OCI-LY1 (cell line): Measurements from ENCODE around the gene ZNF814.
"Not testable (repeated sequence)": the region's sequence is repeated elsewhere in the genome, so short reads cannot be mapped to it uniquely, and the experiment has no call there.

Source experiments
- H2AFZ ChIP-seq: fragments of 200-600 bp; sonication (generic), shearing (Covaris generic); 2 replicates; pipeline ENCODE4 v1.6.0; 2014; ENCODE audit warnings: antibody characterized with exemption, mild to moderate bottlenecking, low read length
- H3F3A ChIP-seq: fragments of 200-600 bp; sonication (generic), shearing (Covaris generic); 2 replicates; pipeline ENCODE4 v1.6.0; 2014; ENCODE audit warnings: mild to moderate bottlenecking, antibody characterized with exemption, low read length, moderate library complexity; ENCODE audit not compliant: insufficient read depth
- H3K27ac ChIP-seq: fragments of 200-600 bp; sonication (generic); 2 replicates; pipeline ENCODE4 v1.5.1; 2014; ENCODE audit warnings: low read length, mixed run types, mild to moderate bottlenecking, low read depth; ENCODE audit not compliant: poor library complexity, severe bottlenecking
- H3K27me3 ChIP-seq: fragments of 200-600 bp; sonication (generic); 2 replicates; pipeline ENCODE4 v1.6.0; 2014; ENCODE audit warnings: antibody characterized with exemption, mild to moderate bottlenecking, low read length, moderate library complexity; ENCODE audit not compliant: insufficient read depth
- H3K36me3 ChIP-seq: fragments of 200-600 bp; sonication (generic); 2 replicates; pipeline ENCODE4 v1.6.1; 2014; ENCODE audit warnings: mild to moderate bottlenecking, antibody characterized with exemption, low read length, moderate library complexity, mixed read lengths; ENCODE audit not compliant: insufficient read depth
- H3K4me1 ChIP-seq: fragments of 200-600 bp; sonication (generic); 2 replicates; pipeline ENCODE4 v1.5.1; 2014; ENCODE audit warnings: mild to moderate bottlenecking, low read length, moderate library complexity; ENCODE audit not compliant: insufficient read depth, severe bottlenecking
- H3K4me2 ChIP-seq: fragments of 200-600 bp; sonication (generic), shearing (Covaris generic); 2 replicates; pipeline ENCODE4 v1.6.1; 2014; ENCODE audit warnings: low read length
- H3K4me3 ChIP-seq: fragments of 200-600 bp; sonication (generic); 2 replicates; pipeline ENCODE4 v1.5.1; 2014; ENCODE audit warnings: low read length, low read depth, mild to moderate bottlenecking, mixed read lengths; ENCODE audit not compliant: poor library complexity, severe bottlenecking
- H3K79me2 ChIP-seq: fragments of 200-600 bp; shearing (Covaris generic); 2 replicates; pipeline ENCODE4 v1.6.1; 2016; ENCODE audit warnings: mixed run types, low read length, mixed read lengths; ENCODE audit not compliant: insufficient read depth
- H3K9ac ChIP-seq: fragments of 200-600 bp; sonication (generic), shearing (Covaris generic); 2 replicates; pipeline ENCODE4 v1.6.1; 2014; ENCODE audit warnings: mild to moderate bottlenecking, low read length, mixed read lengths
- H3K9me2 ChIP-seq: fragments of 200-600 bp; sonication (generic), shearing (Covaris generic); 2 replicates; pipeline ENCODE4 v1.6.1; 2014; ENCODE audit warnings: low read depth, mild to moderate bottlenecking, low read length, mixed read lengths
- H3K9me3 ChIP-seq: fragments of 200-600 bp; shearing (Covaris generic); 2 replicates; pipeline ENCODE4 v1.6.1; 2014; ENCODE audit warnings: low read length, mixed read lengths
- H4K20me1 ChIP-seq: fragments of 200-600 bp; sonication (generic), shearing (Covaris generic); 2 replicates; pipeline ENCODE4 v1.6.0; 2016; ENCODE audit warnings: mild to moderate bottlenecking, low read length; ENCODE audit not compliant: insufficient read depth
- EZH2 ChIP-seq: fragments of 200-600 bp; sonication (generic), shearing (Covaris generic); IDR thresholded peaks from 2 replicates; pipeline ENCODE4 v1.8.0; 2017; ENCODE audit warnings: borderline replicate concordance, mixed run types, mild to moderate bottlenecking, antibody characterized with exemption, low read length, moderate library complexity, mixed read lengths
- TF ChIP-seq, protein P1 (sequence below): fragments of 200-600 bp; sonication (generic), shearing (Covaris generic); IDR thresholded peaks from 2 replicates; pipeline ENCODE4 v1.5.1; 2017; ENCODE audit warnings: mild to moderate bottlenecking, antibody characterized with exemption, low read length, moderate library complexity, mixed read lengths

The ZNF814 gene

GRCh38 chr19:57900311-57900710 lies 11.5 kb upstream of the ZNF814 start:
- Histone ChIP-seq H3K9me3 (no peaks in the 10 kb centered on the region), H3K4me3 (no peak overlapping the region), H3K27me3 (no peaks in the 10 kb centered on the region), H3K4me2 (no peak overlapping the region), H3K4me1 (no peaks in the 10 kb centered on the region), H3F3A (no peaks in the 10 kb centered on the region), H3K9ac (no peak overlapping the region), H3K36me3 (peaks cover 16% of the 10 kb centered on the region), H3K9me2 (no peaks in the 10 kb centered on the region), H3K27ac (no peak overlapping the region), H3K79me2 (no peaks in the 10 kb centered on the region), H4K20me1 (no peaks in the 10 kb centered on the region), H2AFZ (no peak overlapping the region)
- TF ChIP-seq EZH2, result no peak
- TF ChIP-seq, protein P1, sequence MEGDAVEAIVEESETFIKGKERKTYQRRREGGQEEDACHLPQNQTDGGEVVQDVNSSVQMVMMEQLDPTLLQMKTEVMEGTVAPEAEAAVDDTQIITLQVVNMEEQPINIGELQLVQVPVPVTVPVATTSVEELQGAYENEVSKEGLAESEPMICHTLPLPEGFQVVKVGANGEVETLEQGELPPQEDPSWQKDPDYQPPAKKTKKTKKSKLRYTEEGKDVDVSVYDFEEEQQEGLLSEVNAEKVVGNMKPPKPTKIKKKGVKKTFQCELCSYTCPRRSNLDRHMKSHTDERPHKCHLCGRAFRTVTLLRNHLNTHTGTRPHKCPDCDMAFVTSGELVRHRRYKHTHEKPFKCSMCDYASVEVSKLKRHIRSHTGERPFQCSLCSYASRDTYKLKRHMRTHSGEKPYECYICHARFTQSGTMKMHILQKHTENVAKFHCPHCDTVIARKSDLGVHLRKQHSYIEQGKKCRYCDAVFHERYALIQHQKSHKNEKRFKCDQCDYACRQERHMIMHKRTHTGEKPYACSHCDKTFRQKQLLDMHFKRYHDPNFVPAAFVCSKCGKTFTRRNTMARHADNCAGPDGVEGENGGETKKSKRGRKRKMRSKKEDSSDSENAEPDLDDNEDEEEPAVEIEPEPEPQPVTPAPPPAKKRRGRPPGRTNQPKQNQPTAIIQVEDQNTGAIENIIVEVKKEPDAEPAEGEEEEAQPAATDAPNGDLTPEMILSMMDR, result no peak

GRCh38 chr19:57890706-57891105 lies 1.9 kb upstream of the ZNF814 start:
- H3K9me2 ChIP-seq, H3F3A ChIP-seq, H3K9ac ChIP-seq, H4K20me1 ChIP-seq, H3K27me3 ChIP-seq, H3K4me2 ChIP-seq, H3K9me3 ChIP-seq, H3K4me3 ChIP-seq, H3K27ac ChIP-seq, H2AFZ ChIP-seq: not testable (repeated sequence)
- Histone ChIP-seq H3K79me2 (peaks cover 20% of the 10 kb centered on the region), H3K36me3 (peaks cover 28% of the 10 kb centered on the region), H3K4me1 (peaks cover 17% of the 10 kb centered on the region)

- Histone ChIP-seq H3K9me3 (peaks cover 3% of the 10 kb centered on the region; the same call in 1 of the 2 replicates), H3K36me3 (peaks cover 54% of the 10 kb centered on the region), H3K79me2 (peaks cover 29% of the 10 kb centered on the region), H3F3A (no peaks in the 10 kb centered on the region), H4K20me1 (no peaks in the 10 kb centered on the region), H3K27ac (peak overlapping the region; percentile 17), H3K4me1 (peaks cover 17% of the 10 kb centered on the region), H3K9me2 (no peaks in the 10 kb centered on the region), H3K4me2 (peak overlapping the region; percentile 77), H3K27me3 (no peaks in the 10 kb centered on the region), H2AFZ (no peak overlapping the region), H3K4me3 (peak overlapping the region; percentile 95), H3K9ac (peak overlapping the region; percentile 83)
- TF ChIP-seq, protein P1, result no peak
- TF ChIP-seq EZH2, result no peak
Observed at GRCh38 chr19:57888107-57888559, 704 bp downstream of the ZNF814 start.

GRCh38 chr19:57887195-57887941 lies 1.5 kb downstream of the ZNF814 start:
- Histone ChIP-seq H3K27ac (no peak overlapping the region), H3K9me2 (no peaks in the 10 kb centered on the region), H3K9ac (no peak overlapping the region), H2AFZ (no peak overlapping the region), H3K27me3 (no peaks in the 10 kb centered on the region), H3K4me2 (peak overlapping the region; percentile 77), H3K4me3 (peak overlapping the region; percentile 95), H3F3A (no peaks in the 10 kb centered on the region), H3K79me2 (peaks cover 29% of the 10 kb centered on the region), H3K36me3 (peaks cover 62% of the 10 kb centered on the region), H4K20me1 (no peaks in the 10 kb centered on the region), H3K9me3 (peaks cover 3% of the 10 kb centered on the region; the same call in 1 of the 2 replicates), H3K4me1 (peaks cover 17% of the 10 kb centered on the region)
- TF ChIP-seq, protein P1, result no peak
- no peak for TF ChIP-seq EZH2
